Activated CD8-positive, alpha-beta memory T cell treated with anti-CD3 and anti-CD28 coated beads, Interleukin-2, amount 50 U/mL, for 24 hours (primary cell): ENCODE data around the gene BCAR3.
"Not testable (repeated sequence)": the region's sequence is repeated elsewhere in the genome, so short reads cannot be mapped to it uniquely, and the experiment has no call there.

Experiments used
- DNase-seq: peaks from one replicate; pipeline ENCODE4 v3.0.0-alpha.2; 2020; ENCODE audit errors: extremely low read depth

The BCAR3 gene

GRCh38 chr1:93705892-93706500 is 24.4 kb upstream of the BCAR3 start:
- DNase-seq, result no peak

GRCh38 chr1:93704052-93704451 is 22.4 kb upstream of the BCAR3 start:
- no peak for DNase-seq

- DNase-seq, result no peak
These were observed 22.0 kb upstream of the BCAR3 start for GRCh38 chr1:93703643-93704042.

- DNase-seq, result no peak
These were observed 21.2 kb upstream of the BCAR3 start for GRCh38 chr1:93702828-93703183.

- DNase-seq, result no peak
These were observed 20.6 kb upstream of the BCAR3 start for GRCh38 chr1:93702111-93702827.

GRCh38 chr1:93701629-93702028 is 20.0 kb upstream of the BCAR3 start:
- no peak for DNase-seq

- no peak for DNase-seq
These were observed 19.2 kb upstream of the BCAR3 start for GRCh38 chr1:93700532-93701469.

- no peak for DNase-seq
These were observed 18.0 kb upstream of the BCAR3 start for GRCh38 chr1:93699503-93700168.

GRCh38 chr1:93699049-93699384 is 17.4 kb upstream of the BCAR3 start:
- no peak for DNase-seq

- no peak for DNase-seq
These were observed 16.9 kb upstream of the BCAR3 start for GRCh38 chr1:93698329-93699048.

GRCh38 chr1:93697566-93697965 is 15.9 kb upstream of the BCAR3 start:
- DNase-seq, result not testable (repeated sequence)

GRCh38 chr1:93695411-93696005 is 13.9 kb upstream of the BCAR3 start:
- no peak for DNase-seq

GRCh38 chr1:93694819-93695218 is 13.2 kb upstream of the BCAR3 start:
- no peak for DNase-seq

- DNase-seq, result no peak
These were observed 12.4 kb upstream of the BCAR3 start for GRCh38 chr1:93694039-93694438.

- DNase-seq, result no peak
These were observed 11.4 kb upstream of the BCAR3 start for GRCh38 chr1:93692983-93693591.

GRCh38 chr1:93692451-93692861 is 10.8 kb upstream of the BCAR3 start:
- no peak for DNase-seq

GRCh38 chr1:93692026-93692425 is 10.4 kb upstream of the BCAR3 start:
- no peak for DNase-seq

- no peak for DNase-seq
These were observed 9.5 kb upstream of the BCAR3 start for GRCh38 chr1:93690921-93691789.

GRCh38 chr1:93690341-93690740 is 8.7 kb upstream of the BCAR3 start:
- no peak for DNase-seq
